ENCODE measurements around the gene NPFF.

The NPFF gene

DNA sequence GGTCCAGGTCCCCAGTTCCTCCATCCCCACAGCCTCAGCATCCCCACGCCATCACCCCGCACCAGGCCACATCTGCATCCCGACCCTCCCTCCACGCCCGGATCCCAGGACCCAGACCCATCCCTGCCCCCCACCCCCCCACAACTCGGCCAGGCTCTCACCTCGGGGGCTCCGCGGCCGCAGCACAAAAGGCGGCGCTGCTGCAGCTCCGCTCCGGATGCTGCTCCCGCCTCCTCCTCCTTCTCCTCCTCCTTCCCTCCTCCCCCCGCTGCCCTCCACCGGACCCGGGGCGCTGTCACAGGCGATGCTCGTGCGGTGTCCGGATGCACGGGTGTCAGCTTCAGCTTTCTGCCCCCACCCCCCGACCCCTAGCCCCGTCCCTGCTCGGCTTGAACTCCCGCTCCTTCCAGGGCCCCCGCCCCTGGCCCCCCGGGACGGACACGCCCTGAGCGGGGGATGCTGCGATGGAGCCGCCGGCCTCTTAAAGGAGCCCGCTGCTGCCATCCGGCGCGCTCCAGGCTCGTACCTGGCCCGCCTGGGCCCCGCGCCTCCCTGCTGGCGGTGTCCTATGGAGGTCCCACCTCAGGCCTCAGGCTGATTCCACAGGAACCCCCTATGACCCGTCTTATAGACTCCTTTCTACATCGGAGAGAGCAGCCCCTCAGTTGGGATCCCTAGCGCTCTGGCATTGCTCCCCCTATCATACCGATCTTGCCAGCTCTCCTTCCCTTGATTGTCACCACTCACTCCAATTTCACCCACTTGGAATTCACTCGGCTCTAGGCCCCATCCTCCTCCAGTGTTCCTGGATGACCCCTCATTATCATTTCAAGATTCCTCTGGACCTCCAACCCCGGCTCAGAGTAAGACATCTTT lies 7.8 kb downstream of the NPFF start, which contains the start of gene MAP3K12:
TSS of gene MAP3K12 (minus strand) at position 193 of the 876 bp plus-strand sequence. CDS start 12,067 bp downstream, outside the sequence.
- Histone ChIP-seq H3K4me2 (peak within 1 kb of the TSS; percentile 61), H3K4me1 (ENCODE audit: low read depth, poor library complexity, severe bottlenecking) (peaks cover 40% of the 10 kb centered on the region), H2AFZ (ENCODE audit: low read depth) (peak within 1 kb of the TSS; percentile 20; the same call in 1 of the 2 replicates), H3K9ac (peak within 1 kb of the TSS; percentile 18; the same call in 1 of the 2 replicates), H3K79me2 (ENCODE audit: insufficient read depth, low read depth) (peaks cover 21% of the 10 kb centered on the region), H3K36me3 (ENCODE audit: insufficient read depth) (no peaks in the 10 kb centered on the region), H3K4me3 (IDR thresholded peaks at IDR 0.05; ENCODE audit: insufficient read depth, low read depth, low read length) (peak within 1 kb of the TSS; percentile 71), H3K27ac (peak within 1 kb of the TSS; percentile 91), H4K20me1 (ENCODE audit: insufficient read depth) (no peaks in the 10 kb centered on the region), H3K27me3 (ENCODE audit: insufficient read depth, low read depth) (no peaks in the 10 kb centered on the region)
- no peak; the same call in 1 of the 2 replicates for TF ChIP-seq CTCF (conservative IDR thresholded peaks at IDR 0.05; ENCODE audit: low read depth, low read length)

- H3K27ac ChIP-seq: no peak overlapping the region
- no peaks in the 10 kb centered on the region for H3K27me3 ChIP-seq (ENCODE audit: insufficient read depth, low read depth)
- peaks cover 53% of the 10 kb centered on the region for H3K4me1 ChIP-seq (ENCODE audit: low read depth, poor library complexity, severe bottlenecking)
- H3K79me2 ChIP-seq (ENCODE audit: insufficient read depth, low read depth): peaks cover 15% of the 10 kb centered on the region
- H2AFZ ChIP-seq (ENCODE audit: low read depth): no peak overlapping the region
- H3K4me2 ChIP-seq: peak overlapping the region; percentile 61
- H4K20me1 ChIP-seq (ENCODE audit: insufficient read depth): no peaks in the 10 kb centered on the region
- no peak overlapping the region for H3K9ac ChIP-seq
- TF ChIP-seq CTCF (conservative IDR thresholded peaks at IDR 0.05; ENCODE audit: low read depth, low read length): no peak
- no peaks in the 10 kb centered on the region for H3K36me3 ChIP-seq (ENCODE audit: insufficient read depth)
- H3K4me3 ChIP-seq (IDR thresholded peaks at IDR 0.05; ENCODE audit: insufficient read depth, low read depth, low read length): no peak overlapping the region
Measured at GRCh38 chr12:53498235-53498630, 9.1 kb downstream of the NPFF start.

DNA sequence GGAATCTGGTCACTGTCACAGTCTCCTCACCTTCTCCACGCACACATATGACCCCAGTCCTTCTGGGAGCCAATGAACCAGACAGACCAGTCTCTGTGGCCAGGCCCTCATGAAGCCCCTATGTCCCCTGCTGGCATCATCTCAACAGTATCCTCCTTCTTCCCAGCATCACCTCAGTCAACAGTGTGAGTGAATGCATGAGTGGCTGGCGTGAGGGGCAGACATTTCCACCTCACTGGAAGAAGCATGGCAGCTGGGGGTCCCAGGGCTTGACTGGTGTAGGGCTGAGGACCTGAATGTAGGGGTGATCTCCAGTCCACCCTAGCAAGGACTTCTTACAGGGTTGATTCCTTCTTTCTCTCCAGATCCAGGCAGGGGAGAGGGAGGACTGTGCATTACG lies 9.8 kb downstream of the NPFF start:
- Histone ChIP-seq H3K4me3 (IDR thresholded peaks at IDR 0.05; ENCODE audit: insufficient read depth, low read depth, low read length) (no peak overlapping the region), H3K4me2 (no peak overlapping the region), H3K27ac (no peak overlapping the region), H3K36me3 (ENCODE audit: insufficient read depth) (no peaks in the 10 kb centered on the region), H4K20me1 (ENCODE audit: insufficient read depth) (no peaks in the 10 kb centered on the region), H3K27me3 (ENCODE audit: insufficient read depth, low read depth) (no peaks in the 10 kb centered on the region), H3K4me1 (ENCODE audit: low read depth, poor library complexity, severe bottlenecking) (peaks cover 51% of the 10 kb centered on the region), H3K9ac (no peak overlapping the region), H2AFZ (ENCODE audit: low read depth) (no peak overlapping the region), H3K79me2 (ENCODE audit: insufficient read depth, low read depth) (peaks cover 11% of the 10 kb centered on the region)
- no peak for TF ChIP-seq CTCF (conservative IDR thresholded peaks at IDR 0.05; ENCODE audit: low read depth, low read length)

DNA sequence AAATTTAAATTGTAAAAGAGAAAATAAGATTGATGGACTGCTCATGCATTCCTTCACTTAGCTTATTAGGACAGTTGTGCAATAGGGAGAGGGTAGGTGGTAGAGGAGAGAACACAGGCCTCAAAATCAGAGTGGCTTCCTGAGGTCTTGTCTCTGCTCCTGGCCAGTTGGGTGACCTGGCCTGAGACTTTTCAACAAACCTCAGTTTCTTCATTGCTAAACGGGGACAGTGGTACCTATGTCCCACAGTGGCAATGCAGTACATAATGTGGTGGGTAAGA lies 10.6 kb downstream of the NPFF start:
- Histone ChIP-seq H3K4me3 (IDR thresholded peaks at IDR 0.05; ENCODE audit: insufficient read depth, low read depth, low read length) (no peak overlapping the region), H3K9ac (no peak overlapping the region), H3K27me3 (ENCODE audit: insufficient read depth, low read depth) (no peaks in the 10 kb centered on the region), H3K4me2 (no peak overlapping the region), H3K79me2 (ENCODE audit: insufficient read depth, low read depth) (peaks cover 3% of the 10 kb centered on the region), H2AFZ (ENCODE audit: low read depth) (no peak overlapping the region), H3K36me3 (ENCODE audit: insufficient read depth) (no peaks in the 10 kb centered on the region), H3K4me1 (ENCODE audit: low read depth, poor library complexity, severe bottlenecking) (peaks cover 49% of the 10 kb centered on the region), H4K20me1 (ENCODE audit: insufficient read depth) (no peaks in the 10 kb centered on the region), H3K27ac (no peak overlapping the region)
- no peak for TF ChIP-seq CTCF (conservative IDR thresholded peaks at IDR 0.05; ENCODE audit: low read depth, low read length)
